ENCODE data around the gene SMOC2. TPM values are rescaled to one million over a fixed set of nuclear protein-coding genes. Genes with fewer than 3 reads are reported as not detected.

Gene SMOC2
- total RNA-seq, 4 donors from 2014 or later = 5.8 to 14.5 (median 9.0) TPM

- WGBS, 2 donors (ENCODE audit: low coverage in 1 of 2) = 76 to 77% methylated on average over 10 to 11 of the region's 11 CpGs
- Histone ChIP-seq H3K27me3 (peaks cover 11% of the 10 kb centered on the region), H3K4me3 (no peak overlapping the region), H3K4me1 (peaks cover 0 to 21% (median 10%) of the 10 kb centered on the region in 4 donors), H3K27ac (no peak overlapping the region), H3K36me3 (no peaks in the 10 kb centered on the region), H3K9me3 (no peaks in the 10 kb centered on the region)
- no peak for DNase-seq
- intact Hi-C loops (cut with DNase I; ENCODE audit: low total_unique reads) (no loop called here), in situ Hi-C loops (cut with MboI; ENCODE audit: low pct_ligation_motif_present in 1 of 4, low pct_unique_long_range_greater_than_20kb in 1 of 4, low sequenced_read_pairs in 3 of 4) (no loop called here)
- TF ChIP-seq EP300 (IDR thresholded peaks at IDR 0.05; ENCODE audit: low read depth) (no peak), POLR2AphosphoS5 (IDR thresholded peaks at IDR 0.05) (no peak), POLR2A (IDR thresholded peaks at IDR 0.05) (no peak)
- TF ChIP-seq, protein P1, sequence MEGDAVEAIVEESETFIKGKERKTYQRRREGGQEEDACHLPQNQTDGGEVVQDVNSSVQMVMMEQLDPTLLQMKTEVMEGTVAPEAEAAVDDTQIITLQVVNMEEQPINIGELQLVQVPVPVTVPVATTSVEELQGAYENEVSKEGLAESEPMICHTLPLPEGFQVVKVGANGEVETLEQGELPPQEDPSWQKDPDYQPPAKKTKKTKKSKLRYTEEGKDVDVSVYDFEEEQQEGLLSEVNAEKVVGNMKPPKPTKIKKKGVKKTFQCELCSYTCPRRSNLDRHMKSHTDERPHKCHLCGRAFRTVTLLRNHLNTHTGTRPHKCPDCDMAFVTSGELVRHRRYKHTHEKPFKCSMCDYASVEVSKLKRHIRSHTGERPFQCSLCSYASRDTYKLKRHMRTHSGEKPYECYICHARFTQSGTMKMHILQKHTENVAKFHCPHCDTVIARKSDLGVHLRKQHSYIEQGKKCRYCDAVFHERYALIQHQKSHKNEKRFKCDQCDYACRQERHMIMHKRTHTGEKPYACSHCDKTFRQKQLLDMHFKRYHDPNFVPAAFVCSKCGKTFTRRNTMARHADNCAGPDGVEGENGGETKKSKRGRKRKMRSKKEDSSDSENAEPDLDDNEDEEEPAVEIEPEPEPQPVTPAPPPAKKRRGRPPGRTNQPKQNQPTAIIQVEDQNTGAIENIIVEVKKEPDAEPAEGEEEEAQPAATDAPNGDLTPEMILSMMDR (IDR thresholded peaks at IDR 0.05) = no peak
Measured at GRCh38 chr6:168448243-168448855, 7.4 kb downstream of the SMOC2 start.

DNA sequence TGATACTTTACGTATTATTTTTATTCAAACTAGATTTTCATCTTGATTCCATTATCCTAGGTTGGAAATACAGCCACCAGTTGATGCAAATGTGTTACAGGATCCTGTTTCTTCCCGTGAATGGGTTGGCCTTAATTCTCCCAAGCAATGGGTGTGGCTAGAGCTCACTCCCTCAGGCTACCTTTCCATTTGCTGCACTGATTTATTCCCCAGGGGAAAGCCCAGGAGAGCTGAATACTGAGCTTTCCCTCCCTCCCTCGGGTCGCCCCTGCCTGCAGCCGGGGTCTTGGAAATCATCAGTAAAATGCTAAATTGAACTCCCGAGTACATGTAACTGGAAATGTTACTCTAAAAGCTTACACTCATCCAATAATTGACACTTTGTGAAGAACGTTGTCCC lies 9.9 kb downstream of the SMOC2 start:
- H3K36me3 ChIP-seq = no peaks in the 10 kb centered on the region
- no peak overlapping the region for H3K27ac ChIP-seq
- peaks cover 0 to 22% (median 10%) of the 10 kb centered on the region in 4 donors for H3K4me1 ChIP-seq
- in situ Hi-C loops (cut with MboI; ENCODE audit: low pct_ligation_motif_present in 1 of 4, low pct_unique_long_range_greater_than_20kb in 1 of 4, low sequenced_read_pairs in 3 of 4) (no loop called here), intact Hi-C loops (cut with DNase I; ENCODE audit: low total_unique reads) (no loop called here)
- 48 to 49% methylated on average over 6 to 7 of the region's 7 CpGs for WGBS, 2 donors (ENCODE audit: low coverage in 1 of 2)
- H3K4me3 ChIP-seq = no peak overlapping the region
- no peak for TF ChIP-seq POLR2AphosphoS5 (IDR thresholded peaks at IDR 0.05)
- TF ChIP-seq EP300 (IDR thresholded peaks at IDR 0.05; ENCODE audit: low read depth) = no peak
- TF ChIP-seq, protein P1 (IDR thresholded peaks at IDR 0.05) = no peak
- no peak for TF ChIP-seq POLR2A (IDR thresholded peaks at IDR 0.05)
- H3K9me3 ChIP-seq = no peaks in the 10 kb centered on the region
- no peaks in the 10 kb centered on the region for H3K27me3 ChIP-seq
- no peak for DNase-seq

- Histone ChIP-seq H3K27me3 (no peaks in the 10 kb centered on the region), H3K4me3 (no peak overlapping the region), H3K4me1 (peaks cover 0 to 22% (median 10%) of the 10 kb centered on the region in 4 donors), H3K27ac (peak overlapping the region in 1 of 4 donors; percentile 0), H3K9me3 (no peaks in the 10 kb centered on the region), H3K36me3 (no peaks in the 10 kb centered on the region)
- in situ Hi-C loops (cut with MboI; ENCODE audit: low pct_ligation_motif_present in 1 of 4, low pct_unique_long_range_greater_than_20kb in 1 of 4, low sequenced_read_pairs in 3 of 4) (no loop called here), intact Hi-C loops (cut with DNase I; ENCODE audit: low total_unique reads) (no loop called here)
- DNase-seq = no peak
- TF ChIP-seq POLR2AphosphoS5 (IDR thresholded peaks at IDR 0.05) (no peak), POLR2A (IDR thresholded peaks at IDR 0.05) (no peak), EP300 (IDR thresholded peaks at IDR 0.05; ENCODE audit: low read depth) (no peak)
- TF ChIP-seq, protein P1 (IDR thresholded peaks at IDR 0.05) = no peak
- WGBS, 2 donors (ENCODE audit: low coverage in 1 of 2) = 37% methylated on average over 3 to 5 of the region's 5 CpGs
Measured at GRCh38 chr6:168451805-168452517, 11.0 kb downstream of the SMOC2 start.

DNA sequence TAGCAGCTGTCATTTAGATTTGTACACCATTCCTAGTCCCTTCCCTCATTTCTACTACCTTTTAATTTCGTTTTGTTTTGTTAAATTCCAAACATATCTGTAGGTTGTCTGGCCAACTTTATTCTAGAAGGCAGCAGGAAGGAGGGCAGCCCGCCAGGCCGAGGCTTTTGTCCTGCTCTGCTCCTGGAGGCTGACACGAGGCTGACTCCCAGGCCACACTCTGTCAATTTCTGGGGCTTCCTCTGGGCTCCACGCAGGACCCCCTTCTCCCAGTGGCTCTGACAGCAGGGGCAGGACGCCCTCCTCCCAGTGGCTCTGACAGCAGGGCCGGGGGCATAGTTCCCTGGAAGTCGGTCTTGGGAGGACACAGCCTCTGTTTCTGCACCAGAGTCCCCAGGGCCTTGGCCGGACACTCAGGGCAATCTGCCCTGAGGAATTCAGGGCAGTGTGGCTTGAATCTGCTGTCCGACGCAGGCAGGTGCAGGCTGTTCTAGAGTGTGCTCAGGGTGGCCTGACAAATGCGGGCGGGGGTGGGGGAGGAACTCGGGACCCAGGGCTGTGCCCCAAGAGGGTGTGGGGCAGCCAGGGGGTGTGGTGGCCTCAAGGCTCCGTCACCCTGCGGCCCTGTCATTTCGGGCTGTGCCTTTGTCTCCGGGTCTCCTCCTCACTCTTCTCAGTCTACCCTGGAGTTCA lies 11.8 kb downstream of the SMOC2 start:
- no peaks in the 10 kb centered on the region for H3K9me3 ChIP-seq
- TF ChIP-seq, protein P1 (IDR thresholded peaks at IDR 0.05) = no peak
- TF ChIP-seq POLR2AphosphoS5 (IDR thresholded peaks at IDR 0.05) = no peak
- TF ChIP-seq POLR2A (IDR thresholded peaks at IDR 0.05) = no peak
- TF ChIP-seq EP300 (IDR thresholded peaks at IDR 0.05; ENCODE audit: low read depth) = no peak
- in situ Hi-C loops (cut with MboI; ENCODE audit: low pct_ligation_motif_present in 1 of 4, low pct_unique_long_range_greater_than_20kb in 1 of 4, low sequenced_read_pairs in 3 of 4) = no loop called here
- H3K27ac ChIP-seq = peak overlapping the region in 2 of 4 donors; percentile 0 to 35
- H3K36me3 ChIP-seq = no peaks in the 10 kb centered on the region
- intact Hi-C loops (cut with DNase I; ENCODE audit: low total_unique reads) = no loop called here
- DNase-seq = no peak
- peaks cover 0 to 22% (median 10%) of the 10 kb centered on the region in 4 donors for H3K4me1 ChIP-seq
- 0 to 39% methylated on average over 1 to 17 of the region's 18 CpGs for WGBS, 2 donors (ENCODE audit: low coverage in 1 of 2)
- H3K27me3 ChIP-seq = no peaks in the 10 kb centered on the region
- no peak overlapping the region for H3K4me3 ChIP-seq
